ENCODE measurements around the gene PLEKHA7. TPM values are rescaled to one million over a fixed set of nuclear protein-coding genes. Genes with fewer than 3 reads are reported as not detected.

Gene PLEKHA7
- total RNA-seq, 1 experiment from 2014 or later = 0.29 TPM

GRCh38 chr11:16744128-16744725 is 270.0 kb downstream of the PLEKHA7 start:
- DNase-seq (ENCODE audit: low read depth) = no peak

GRCh38 chr11:16743478-16743877 is 270.7 kb downstream of the PLEKHA7 start:
- no peak for DNase-seq (ENCODE audit: low read depth)

DNA sequence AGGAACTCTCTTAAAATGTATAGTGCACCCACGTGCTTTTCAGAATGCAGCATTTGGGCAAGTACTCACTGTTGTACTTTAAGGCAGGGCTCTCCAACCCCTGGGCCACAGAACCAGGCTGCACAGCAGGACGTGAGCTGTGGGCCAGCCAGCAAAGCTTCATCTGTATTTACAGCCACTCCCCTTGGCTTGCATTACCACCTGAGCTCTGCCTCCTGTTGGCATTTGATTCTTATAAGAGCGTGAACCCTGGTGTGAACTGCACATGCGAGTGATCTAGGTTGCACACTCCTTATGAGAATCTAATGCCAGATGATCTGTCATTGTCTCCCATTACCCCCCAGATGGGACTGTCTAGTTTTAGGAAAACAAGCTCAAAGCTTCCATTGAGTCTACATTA is 272.7 kb downstream of the PLEKHA7 start:
- no peak for DNase-seq (ENCODE audit: low read depth)

GRCh38 chr11:16738947-16739815 is 275.0 kb downstream of the PLEKHA7 start:
- peak; percentile 14 for DNase-seq (ENCODE audit: low read depth)

DNA sequence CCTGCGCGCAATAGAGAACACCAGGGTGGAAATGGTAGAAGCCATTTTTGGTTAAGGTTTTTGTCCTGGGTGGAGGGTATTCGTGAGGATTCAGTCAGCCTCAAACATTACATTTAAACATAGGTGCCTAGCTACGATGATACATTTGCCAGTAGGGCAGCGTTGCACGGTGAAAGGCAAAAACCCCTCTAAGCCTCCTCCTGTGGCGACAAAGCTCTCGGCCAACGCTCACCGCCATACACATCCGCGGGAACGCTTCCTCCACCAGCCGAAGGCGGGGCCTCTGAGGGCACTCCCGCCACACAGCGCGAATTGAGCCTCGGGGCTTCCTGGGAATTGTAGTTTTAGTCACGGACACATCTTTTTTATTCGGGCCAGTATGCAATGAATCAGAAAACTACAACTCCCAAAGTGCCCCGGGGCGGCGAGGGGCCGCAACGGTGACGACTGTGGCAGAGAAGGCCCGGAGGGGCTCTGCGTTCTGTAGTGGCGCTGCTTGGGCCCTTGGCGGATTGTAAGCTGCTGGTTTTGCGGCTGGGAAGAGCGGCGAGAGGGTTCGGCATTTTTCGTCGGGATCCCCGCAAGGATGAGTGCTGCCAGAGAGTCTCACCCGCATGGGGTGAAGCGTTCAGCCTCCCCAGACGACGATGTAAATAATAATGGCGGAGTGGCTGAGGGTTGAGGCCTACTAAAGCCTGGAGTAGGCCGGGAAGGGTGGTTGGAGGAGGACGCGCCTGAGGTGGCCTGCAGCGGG is 275.8 kb downstream of the PLEKHA7 start, which contains the start of gene C11orf58:
C11orf58 (plus strand) TSS at position 455 of the 754 bp plus-strand sequence; CDS start at position 587, 132 bp downstream.
- peak; percentile 96 for DNase-seq (ENCODE audit: low read depth)

DNA sequence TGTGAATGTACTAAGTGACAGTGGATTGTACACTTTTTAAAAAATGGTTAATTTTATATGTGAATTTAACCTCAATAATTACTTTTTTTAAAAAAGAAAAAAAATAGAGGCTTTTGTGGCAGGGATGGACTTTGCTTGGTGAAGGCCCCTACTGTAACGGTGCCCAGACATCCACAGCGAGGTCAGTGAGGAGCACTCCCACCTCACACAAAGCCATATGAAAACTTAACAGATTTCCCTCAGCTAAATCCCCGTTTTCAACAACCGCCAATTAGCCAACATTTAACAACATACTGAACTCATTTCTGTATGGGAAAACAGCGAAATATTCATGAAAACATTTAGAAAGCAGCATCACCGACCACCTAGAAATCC is 276.4 kb downstream of the PLEKHA7 start:
- DNase-seq (ENCODE audit: low read depth) = no peak

Other genes starting within 250 kb of the PLEKHA7 start
- gene RPS13, start 63.3 kb upstream of the PLEKHA7 start, total RNA-seq (2014; rRNA removed) = 674 and 904 TPM in 2 replicates
- gene PIK3C2A, start 193.6 kb upstream of the PLEKHA7 start, total RNA-seq (2014; rRNA removed) = 23.3 and 24.9 TPM in 2 replicates

Measured in LHCN-M2 (cell line).